ENCODE results near the gene HINT1.

GRCh38 chr5:131206772-131207171 is 41.7 kb upstream of the HINT1 start:
- TF ChIP-seq POLR2A (IDR thresholded peaks at IDR 0.05): no peak
- no peak for TF ChIP-seq CTCF (IDR thresholded peaks at IDR 0.05 in 4 of 5, conservative IDR thresholded peaks at IDR 0.05 in 1 of 5)
